ENCODE data around the gene AIMP2. TPM values are rescaled to one million over a fixed set of nuclear protein-coding genes. Genes with fewer than 3 reads are reported as not detected.
"Not testable (repeated sequence)": the region's sequence is repeated elsewhere in the genome, so short reads cannot be mapped to it uniquely, and the experiment has no call there.

Gene AIMP2
- total RNA-seq, 4 donors from 2014 or later, result 24.5 to 41.9 (median 37.5) TPM

- Histone ChIP-seq H3K27ac (replicated peaks in 1 of 4) (peak overlapping the region in 3 of 4 donors; percentile 7 to 39 (median 16)), H3K36me3 (peaks cover 5 to 87% (median 67%) of the 10 kb centered on the region in 4 donors), H3K4me3 (no peak overlapping the region), H3K9me3 (no peaks in the 10 kb centered on the region), H3K4me1 (peaks cover 0 to 8% (median 2%) of the 10 kb centered on the region in 4 donors), H3K27me3 (no peaks in the 10 kb centered on the region)
- intact Hi-C loops (cut with DNase I), result loop anchor here (10.0 kb wide), 2 partner anchors 327 to 437 kb away; no protein-coding TSS in a partner anchor
- DNase-seq (ENCODE audit: extremely low spot score), result no peak
- WGBS, result 55% methylated on average over 10 of the region's 10 CpGs
- TF ChIP-seq POLR2AphosphoS5 (IDR thresholded peaks at IDR 0.05), result no peak
- TF ChIP-seq, protein P1, sequence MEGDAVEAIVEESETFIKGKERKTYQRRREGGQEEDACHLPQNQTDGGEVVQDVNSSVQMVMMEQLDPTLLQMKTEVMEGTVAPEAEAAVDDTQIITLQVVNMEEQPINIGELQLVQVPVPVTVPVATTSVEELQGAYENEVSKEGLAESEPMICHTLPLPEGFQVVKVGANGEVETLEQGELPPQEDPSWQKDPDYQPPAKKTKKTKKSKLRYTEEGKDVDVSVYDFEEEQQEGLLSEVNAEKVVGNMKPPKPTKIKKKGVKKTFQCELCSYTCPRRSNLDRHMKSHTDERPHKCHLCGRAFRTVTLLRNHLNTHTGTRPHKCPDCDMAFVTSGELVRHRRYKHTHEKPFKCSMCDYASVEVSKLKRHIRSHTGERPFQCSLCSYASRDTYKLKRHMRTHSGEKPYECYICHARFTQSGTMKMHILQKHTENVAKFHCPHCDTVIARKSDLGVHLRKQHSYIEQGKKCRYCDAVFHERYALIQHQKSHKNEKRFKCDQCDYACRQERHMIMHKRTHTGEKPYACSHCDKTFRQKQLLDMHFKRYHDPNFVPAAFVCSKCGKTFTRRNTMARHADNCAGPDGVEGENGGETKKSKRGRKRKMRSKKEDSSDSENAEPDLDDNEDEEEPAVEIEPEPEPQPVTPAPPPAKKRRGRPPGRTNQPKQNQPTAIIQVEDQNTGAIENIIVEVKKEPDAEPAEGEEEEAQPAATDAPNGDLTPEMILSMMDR (IDR thresholded peaks at IDR 0.05), result peak; percentile 50 to 66 (median 63)
These were observed 11.8 kb upstream of the AIMP2 start for GRCh38 chr7:5997210-5997808.

- TF ChIP-seq POLR2A (IDR thresholded peaks at IDR 0.05; ENCODE audit: low read depth), result no peak
- no peak for TF ChIP-seq EP300 (IDR thresholded peaks at IDR 0.05)
- no peak for TF ChIP-seq POLR2AphosphoS5 (IDR thresholded peaks at IDR 0.05)
- TF ChIP-seq, protein P1 (IDR thresholded peaks at IDR 0.05), result no peak
- DNase-seq (ENCODE audit: extremely low spot score), result no peak
- Histone ChIP-seq H3K36me3 (peaks cover 3 to 31% (median 18%) of the 10 kb centered on the region in 4 donors), H3K27ac (replicated peaks in 1 of 4) (no peak overlapping the region), H3K4me1 (peaks cover 16 to 40% (median 30%) of the 10 kb centered on the region in 4 donors), H3K27me3 (no peaks in the 10 kb centered on the region), H3K9me3 (no peaks in the 10 kb centered on the region), H3K4me3 (no peak overlapping the region)
- intact Hi-C loops (cut with DNase I), result no loop called here
- WGBS, result 92% methylated on average over 4 of the region's 4 CpGs
These were observed 1.7 kb upstream of the AIMP2 start for GRCh38 chr7:6007386-6007785.

DNA sequence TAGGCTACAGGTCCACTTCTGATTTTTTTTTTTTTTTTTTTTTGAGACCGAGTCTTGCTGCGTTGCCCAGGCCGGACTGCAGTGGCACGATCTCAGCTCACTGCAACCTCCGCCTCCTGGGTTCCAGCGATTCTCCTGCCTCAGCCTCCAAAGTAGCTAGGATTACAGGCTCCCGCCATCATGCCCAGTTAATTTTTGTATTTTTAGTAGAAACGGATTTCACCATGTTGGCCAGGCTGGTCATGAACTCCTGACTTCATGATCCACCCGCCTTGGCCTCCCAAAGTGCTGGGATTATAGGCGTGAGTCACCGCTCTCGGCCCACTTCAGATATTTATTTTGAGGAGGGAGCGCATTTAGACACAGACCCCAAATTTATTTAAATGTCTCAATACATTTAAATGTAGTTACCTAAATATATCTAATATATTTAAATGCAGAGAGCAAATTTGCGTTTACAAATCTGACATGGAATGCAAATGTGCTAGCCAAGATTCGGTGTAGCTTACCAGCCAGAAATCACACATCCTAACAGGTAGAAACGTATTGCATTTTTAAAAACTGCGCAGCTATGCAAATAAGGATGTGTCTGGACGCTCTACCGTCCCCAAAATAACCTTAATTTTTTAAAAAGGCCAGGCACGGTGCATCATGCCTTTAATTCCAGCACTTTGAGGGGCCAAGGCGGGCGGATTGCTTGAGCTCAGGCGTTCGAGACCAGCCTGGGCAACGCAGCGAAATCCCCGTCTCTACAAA lies 1.1 kb upstream of the AIMP2 start:
- H3K27ac ChIP-seq (replicated peaks in 1 of 4), result peak overlapping the region; percentile 88 to 99 (median 92)

DNA sequence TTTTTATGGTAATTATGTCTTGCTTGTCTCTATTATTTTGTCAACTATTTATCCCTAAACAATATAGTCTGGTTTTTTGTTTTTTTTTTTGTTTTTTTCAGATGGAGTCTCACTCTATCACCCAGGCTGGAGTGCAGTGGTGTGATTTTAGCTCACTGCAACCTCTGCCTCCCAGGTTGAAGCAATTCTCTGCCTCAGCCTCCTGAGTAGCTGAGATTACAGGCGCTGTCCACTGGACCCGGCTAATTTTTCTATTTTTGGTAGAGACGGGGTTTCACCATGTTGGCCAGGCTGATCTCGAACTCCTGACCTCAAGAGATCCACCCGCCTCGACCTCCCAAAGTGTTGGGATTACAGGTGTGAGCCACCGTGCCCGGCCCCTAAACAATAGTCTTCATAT lies 1.3 kb downstream of the AIMP2 start:
- Histone ChIP-seq H3K36me3 (peaks cover 0 to 24% (median 13%) of the 10 kb centered on the region in 4 donors), H3K4me1 (peaks cover 22 to 52% (median 39%) of the 10 kb centered on the region in 4 donors), H3K4me3 (peak overlapping the region in 1 of 4 donors; percentile 80), H3K27ac (replicated peaks in 1 of 4) (peak overlapping the region in 3 of 4 donors; percentile 88 to 99 (median 92))
- WGBS, result 72% methylated on average over 8 of the region's 8 CpGs
- DNase-seq (ENCODE audit: extremely low spot score); H3K27me3 ChIP-seq; intact Hi-C loops (cut with DNase I); H3K9me3 ChIP-seq: not testable (repeated sequence)

More for the DNA sequence above, 1.1 kb upstream of the AIMP2 start:
- H3K27me3 ChIP-seq; H3K9me3 ChIP-seq; intact Hi-C loops (cut with DNase I); DNase-seq (ENCODE audit: extremely low spot score): not testable (repeated sequence)
- Histone ChIP-seq H3K4me1 (peaks cover 16 to 40% (median 32%) of the 10 kb centered on the region in 4 donors), H3K4me3 (peak overlapping the region; percentile 67 to 80 (median 76)), H3K36me3 (peaks cover 0 to 31% (median 15%) of the 10 kb centered on the region in 4 donors)
- 46% methylated on average over 27 of the region's 27 CpGs for WGBS

GRCh38 chr7:6011541-6011940 lies 2.5 kb downstream of the AIMP2 start:
- peaks cover 31 to 63% (median 51%) of the 10 kb centered on the region in 4 donors for H3K4me1 ChIP-seq
- intact Hi-C loops (cut with DNase I), result no loop called here
- H3K27ac ChIP-seq (replicated peaks in 1 of 4), result no peak overlapping the region

More at GRCh38 chr7:6011541-6011940, 2.5 kb downstream of the AIMP2 start:
- no peaks in the 10 kb centered on the region for H3K27me3 ChIP-seq
- 89% methylated on average over 2 of the region's 2 CpGs for WGBS
- no peaks in the 10 kb centered on the region for H3K9me3 ChIP-seq
- TF ChIP-seq POLR2AphosphoS5 (IDR thresholded peaks at IDR 0.05) (no peak), EP300 (IDR thresholded peaks at IDR 0.05) (no peak), POLR2A (IDR thresholded peaks at IDR 0.05; ENCODE audit: low read depth) (no peak)
- TF ChIP-seq, protein P1 (IDR thresholded peaks at IDR 0.05), result no peak
- no peak for DNase-seq (ENCODE audit: extremely low spot score)
- no peak overlapping the region for H3K4me3 ChIP-seq
- H3K36me3 ChIP-seq, result peaks cover 4 to 35% (median 23%) of the 10 kb centered on the region in 4 donors

Data from esophagus muscularis mucosa (tissue), 4 donors.